SJSA1 (cell line): Measurements from ENCODE around the gene NSG2. TPM values are rescaled to one million over a fixed set of nuclear protein-coding genes. Genes with fewer than 3 reads are reported as not detected.

Experiments used
- DNase-seq, 2 experiments: peaks; one replicate each; pipeline ENCODE4 v3.0.0-alpha.2; 2015 to 2020; ENCODE audit warnings: low spot score in 2 of 2, low read depth in 1 of 2
- H3K27ac ChIP-seq: fragments of 250-450 bp; sonication (Bioruptor Pico); 2 replicates; pipeline ENCODE4 v1.5.1; 2020; ENCODE audit warnings: mild to moderate bottlenecking, moderate library complexity
- H3K27me3 ChIP-seq: fragments of 250-450 bp; sonication (Bioruptor Pico); replicated peaks from 2 replicates; pipeline ENCODE4 v1.5.1; 2020; ENCODE audit warnings: mild to moderate bottlenecking, moderate library complexity
- H3K36me3 ChIP-seq: fragments of 250-450 bp; sonication (Bioruptor Pico); 2 replicates; pipeline ENCODE4 v1.5.1; 2020; ENCODE audit warnings: mild to moderate bottlenecking
- H3K4me1 ChIP-seq: fragments of 250-450 bp; sonication (Bioruptor Pico); replicated peaks from 2 replicates; pipeline ENCODE4 v1.6.1; 2021; ENCODE audit warnings: mild to moderate bottlenecking
- H3K4me3 ChIP-seq: fragments of 250-450 bp; sonication (Bioruptor Pico); 2 replicates; pipeline ENCODE4 v1.5.1; 2020; ENCODE audit warnings: mild to moderate bottlenecking
- H3K9me3 ChIP-seq: fragments of 250-450 bp; sonication (Bioruptor Pico); replicated peaks from 2 replicates; pipeline ENCODE4 v1.5.1; 2020; ENCODE audit warnings: mild to moderate bottlenecking
- total RNA-seq: library from RNA; depleted of rRNA; stranded (reverse); fragments of >200 nt; shearing (Covaris generic); gene quantifications from 2 replicates; pipeline ENCODE4 v1.2.3, GENCODE V29; 2014

NSG2 gene
- total RNA-seq, 1 experiment from 2014 or later, result not detected

DNA sequence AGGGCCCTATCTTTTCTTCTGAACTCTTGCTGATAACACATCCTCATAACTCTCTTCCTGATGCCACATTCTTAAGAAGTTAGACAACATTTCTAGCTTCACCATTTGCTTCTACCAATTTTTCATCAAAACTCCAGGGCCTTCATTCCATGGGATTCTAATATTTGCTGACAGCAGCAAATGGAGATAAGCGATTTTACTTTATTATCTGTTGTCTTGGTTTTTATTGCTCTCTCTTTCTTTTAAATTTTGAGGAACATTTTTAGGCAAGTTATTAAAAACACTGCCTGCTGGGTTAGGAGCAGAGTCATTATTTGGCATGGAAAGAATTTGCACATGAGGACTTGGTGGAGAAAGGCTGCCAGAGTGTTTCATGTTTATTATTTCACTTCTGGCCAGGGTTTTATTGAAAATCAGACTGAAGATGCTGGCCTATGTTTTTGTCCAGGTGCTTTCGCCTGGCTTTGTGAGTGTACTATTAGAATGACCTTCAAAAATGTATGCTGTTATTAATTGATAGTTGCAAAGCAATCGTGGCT is 27.7 kb downstream of the NSG2 start:
- Histone ChIP-seq H3K4me3 (no peak overlapping the region), H3K27ac (no peak overlapping the region), H3K9me3 (no peaks in the 10 kb centered on the region), H3K36me3 (no peaks in the 10 kb centered on the region), H3K4me1 (no peaks in the 10 kb centered on the region), H3K27me3 (peaks cover 2% of the 10 kb centered on the region; the same call in 1 of the 2 replicates)
- no peak for DNase-seq

GRCh38 chr5:174074369-174074768 is 28.9 kb downstream of the NSG2 start:
- no peaks in the 10 kb centered on the region for H3K4me1 ChIP-seq
- H3K9me3 ChIP-seq, result no peaks in the 10 kb centered on the region
- H3K36me3 ChIP-seq, result no peaks in the 10 kb centered on the region
- H3K4me3 ChIP-seq, result no peak overlapping the region
- DNase-seq, result no peak
- H3K27ac ChIP-seq, result no peak overlapping the region
- H3K27me3 ChIP-seq, result peaks cover 4% of the 10 kb centered on the region; the same call in 1 of the 2 replicates

DNA sequence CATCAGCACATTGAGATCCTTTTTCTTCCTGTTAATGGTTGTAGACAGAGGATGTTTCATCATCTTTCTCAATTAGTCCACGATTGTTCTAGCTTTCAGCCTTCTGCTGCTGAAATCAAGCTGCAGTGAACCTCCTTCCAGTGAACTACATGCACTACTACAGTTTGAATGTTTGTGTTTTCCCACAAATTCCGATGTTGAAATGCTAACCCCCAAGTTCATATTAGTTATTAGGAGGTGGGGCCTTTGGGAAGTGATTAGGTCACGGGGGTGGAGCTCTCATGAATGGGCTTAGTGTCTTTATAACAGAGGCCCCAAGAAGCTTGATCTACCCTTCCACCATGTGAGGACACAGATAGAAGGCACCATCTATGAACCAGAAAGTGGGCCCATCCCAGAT is 32.9 kb downstream of the NSG2 start:
- H3K9me3 ChIP-seq, result no peaks in the 10 kb centered on the region
- H3K27ac ChIP-seq, result no peak overlapping the region
- no peak overlapping the region for H3K4me3 ChIP-seq
- no peaks in the 10 kb centered on the region for H3K36me3 ChIP-seq
- peaks cover 4% of the 10 kb centered on the region; the same call in 1 of the 2 replicates for H3K27me3 ChIP-seq
- no peaks in the 10 kb centered on the region for H3K4me1 ChIP-seq
- no peak for DNase-seq

GRCh38 chr5:174082286-174082685 is 36.8 kb downstream of the NSG2 start:
- no peaks in the 10 kb centered on the region for H3K4me1 ChIP-seq
- H3K9me3 ChIP-seq, result no peaks in the 10 kb centered on the region
- peaks cover 2% of the 10 kb centered on the region; the same call in 1 of the 2 replicates for H3K27me3 ChIP-seq
- H3K36me3 ChIP-seq, result no peaks in the 10 kb centered on the region
- no peak for DNase-seq
- no peak overlapping the region for H3K4me3 ChIP-seq
- H3K27ac ChIP-seq, result no peak overlapping the region

GRCh38 chr5:174083056-174083827 is 37.7 kb downstream of the NSG2 start:
- Histone ChIP-seq H3K4me1 (no peaks in the 10 kb centered on the region), H3K9me3 (no peaks in the 10 kb centered on the region), H3K27ac (no peak overlapping the region), H3K4me3 (no peak overlapping the region), H3K36me3 (no peaks in the 10 kb centered on the region), H3K27me3 (0 out of 2 replicates have a peak, but pooled peaks cover 2% of the 10 kb centered on the region)
- no peak for DNase-seq

- no peaks in the 10 kb centered on the region for H3K9me3 ChIP-seq
- H3K4me1 ChIP-seq, result no peaks in the 10 kb centered on the region
- no peaks in the 10 kb centered on the region for H3K27me3 ChIP-seq
- DNase-seq, result no peak
- H3K4me3 ChIP-seq, result no peak overlapping the region
- no peak overlapping the region for H3K27ac ChIP-seq
- H3K36me3 ChIP-seq, result no peaks in the 10 kb centered on the region
These were observed 39.2 kb downstream of the NSG2 start for GRCh38 chr5:174084691-174085154.

GRCh38 chr5:174086751-174087150 is 41.2 kb downstream of the NSG2 start:
- no peak for DNase-seq
- Histone ChIP-seq H3K4me3 (no peak overlapping the region), H3K4me1 (no peaks in the 10 kb centered on the region), H3K27me3 (no peaks in the 10 kb centered on the region; the same call in 1 of the 2 replicates), H3K9me3 (no peaks in the 10 kb centered on the region), H3K27ac (no peak overlapping the region), H3K36me3 (no peaks in the 10 kb centered on the region)

- H3K27me3 ChIP-seq, result no peaks in the 10 kb centered on the region; the same call in 1 of the 2 replicates
- no peak overlapping the region for H3K4me3 ChIP-seq
- H3K9me3 ChIP-seq, result no peaks in the 10 kb centered on the region
- no peaks in the 10 kb centered on the region for H3K4me1 ChIP-seq
- H3K27ac ChIP-seq, result no peak overlapping the region
- H3K36me3 ChIP-seq, result no peaks in the 10 kb centered on the region
- no peak for DNase-seq
These were observed 42.3 kb downstream of the NSG2 start for GRCh38 chr5:174087783-174088182.

DNA sequence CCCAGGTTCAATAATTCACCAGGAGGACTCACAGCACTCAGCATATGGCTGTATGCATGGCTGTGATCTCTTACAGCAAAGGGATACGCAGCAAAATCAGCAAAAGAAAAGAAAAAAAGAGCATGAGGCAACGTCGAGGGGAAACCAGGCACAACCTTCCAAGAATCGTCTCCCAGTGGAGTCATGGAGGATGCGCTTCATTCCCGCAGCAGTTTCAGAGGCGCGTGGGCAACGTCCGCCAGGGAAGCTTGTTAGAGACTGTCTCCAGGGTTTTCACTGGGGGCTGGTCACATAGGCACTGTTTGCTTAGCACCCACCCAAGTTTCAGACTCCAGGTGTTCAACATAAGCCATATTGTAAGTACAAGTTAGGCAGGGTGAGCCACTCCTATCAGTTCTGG is 44.6 kb downstream of the NSG2 start:
- Histone ChIP-seq H3K4me3 (no peak overlapping the region), H3K27me3 (peaks cover 7% of the 10 kb centered on the region; the same call in 1 of the 2 replicates), H3K27ac (no peak overlapping the region), H3K4me1 (no peaks in the 10 kb centered on the region), H3K36me3 (no peaks in the 10 kb centered on the region), H3K9me3 (no peaks in the 10 kb centered on the region)
- DNase-seq, result no peak

- Histone ChIP-seq H3K4me3 (no peak overlapping the region), H3K27ac (no peak overlapping the region), H3K36me3 (no peaks in the 10 kb centered on the region), H3K9me3 (no peaks in the 10 kb centered on the region), H3K4me1 (no peaks in the 10 kb centered on the region), H3K27me3 (peaks cover 7% of the 10 kb centered on the region; the same call in 1 of the 2 replicates)
- no peak for DNase-seq
These were observed 47.6 kb downstream of the NSG2 start for GRCh38 chr5:174093123-174093522.

DNA sequence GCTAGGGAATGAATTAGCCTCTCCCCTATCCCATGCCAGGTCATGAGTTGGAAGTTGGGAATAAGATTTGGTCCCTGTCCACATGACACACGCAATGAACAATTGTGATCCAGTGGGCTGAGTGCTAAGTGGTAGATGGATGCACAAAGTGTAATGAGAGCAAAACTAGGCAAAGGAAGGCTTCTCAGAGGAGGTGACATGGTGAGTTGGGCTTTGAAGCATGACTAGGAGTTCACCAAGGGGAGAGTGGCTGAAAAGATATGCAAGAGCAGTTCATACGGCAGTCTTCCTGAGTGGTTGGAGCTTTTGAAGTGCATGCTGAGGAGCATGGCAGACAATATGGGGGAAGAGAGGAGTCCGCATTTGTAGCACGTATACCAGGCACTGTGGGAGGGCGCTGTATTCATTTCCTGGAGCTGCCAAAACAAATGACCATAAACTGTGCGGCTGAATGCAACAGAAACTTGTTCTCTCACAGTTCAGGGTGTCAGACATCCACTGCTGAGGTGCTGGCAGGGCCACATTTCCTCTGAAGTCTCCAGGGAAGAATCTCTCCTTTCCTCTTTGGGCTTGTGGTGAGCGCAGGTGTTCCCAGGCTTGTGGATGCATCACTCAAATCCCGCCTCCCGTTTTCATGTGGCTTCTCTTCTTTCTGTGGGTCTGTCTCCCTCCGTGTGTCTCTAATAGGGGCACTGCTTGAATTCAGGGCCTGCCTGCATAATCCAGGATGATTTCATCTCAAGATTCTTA is 49.5 kb downstream of the NSG2 start:
- Histone ChIP-seq H3K9me3 (no peaks in the 10 kb centered on the region), H3K36me3 (no peaks in the 10 kb centered on the region), H3K27me3 (peaks cover 7% of the 10 kb centered on the region; the same call in 1 of the 2 replicates), H3K4me1 (no peaks in the 10 kb centered on the region), H3K4me3 (no peak overlapping the region), H3K27ac (no peak overlapping the region)
- DNase-seq, result no peak

GRCh38 chr5:174096619-174097018 is 51.1 kb downstream of the NSG2 start:
- DNase-seq, result no peak
- no peaks in the 10 kb centered on the region for H3K4me1 ChIP-seq
- H3K4me3 ChIP-seq, result no peak overlapping the region

GRCh38 chr5:174097486-174098185 is 52.1 kb downstream of the NSG2 start:
- Histone ChIP-seq H3K4me1 (no peaks in the 10 kb centered on the region), H3K36me3 (no peaks in the 10 kb centered on the region), H3K27ac (no peak overlapping the region), H3K27me3 (0 out of 2 replicates have a peak, but pooled peaks cover 7% of the 10 kb centered on the region), H3K9me3 (no peaks in the 10 kb centered on the region), H3K4me3 (no peak overlapping the region)
- DNase-seq, result no peak

More at GRCh38 chr5:174096619-174097018, 51.1 kb downstream of the NSG2 start:
- Histone ChIP-seq H3K9me3 (no peaks in the 10 kb centered on the region), H3K27ac (no peak overlapping the region), H3K27me3 (peaks cover 7% of the 10 kb centered on the region; the same call in 1 of the 2 replicates), H3K36me3 (no peaks in the 10 kb centered on the region)
